H9 (cell line): Measurements from ENCODE around the gene UST. TPM values are rescaled to one million over a fixed set of nuclear protein-coding genes. Genes with fewer than 3 reads are reported as not detected.

Experiments
- DNase-seq: peaks from one replicate; pipeline ENCODE4 v3.0.0-alpha.2; 2017
- H2AFZ ChIP-seq: one replicate; pipeline ENCODE4 v1.6.1; 2013; ENCODE audit warnings: mild to moderate bottlenecking, low read length, control low read depth, moderate library complexity
- H2AK5ac ChIP-seq: 2 replicates; pipeline ENCODE4 v1.6.1; 2013; ENCODE audit warnings: low read length, control low read depth, mixed read lengths; ENCODE audit not compliant: insufficient read length
- H2BK120ac ChIP-seq: one replicate; pipeline ENCODE4 v1.6.1; 2013; ENCODE audit warnings: low read depth, mild to moderate bottlenecking, low read length, control low read depth, inconsistent platforms; ENCODE audit not compliant: poor library complexity, severe bottlenecking
- H2BK12ac ChIP-seq: 2 replicates; pipeline ENCODE4 v1.6.1; 2013; ENCODE audit warnings: low read length, control low read depth, mixed read lengths, low read depth; ENCODE audit not compliant: insufficient read length
- H2BK15ac ChIP-seq: 2 replicates; pipeline ENCODE4 v1.6.1; 2013; ENCODE audit warnings: low read depth, low read length, control low read depth
- H2BK20ac ChIP-seq: one replicate; pipeline ENCODE4 v1.6.1; 2013; ENCODE audit warnings: low read depth, mild to moderate bottlenecking, low read length, control low read depth, inconsistent platforms; ENCODE audit not compliant: poor library complexity, severe bottlenecking
- H2BK5ac ChIP-seq: 2 replicates; pipeline ENCODE4 v1.6.1; 2013; ENCODE audit warnings: low read length, control low read depth, mixed read lengths; ENCODE audit not compliant: insufficient read length
- H3K14ac ChIP-seq: 2 replicates; pipeline ENCODE4 v1.6.1; 2013; ENCODE audit warnings: low read length, control low read depth; ENCODE audit not compliant: insufficient read depth
- H3K18ac ChIP-seq: 2 replicates; pipeline ENCODE4 v1.6.1; 2013; ENCODE audit warnings: low read depth, mild to moderate bottlenecking, mixed read lengths, low read length, control low read depth; ENCODE audit not compliant: insufficient read length
- H3K23ac ChIP-seq: 2 replicates; pipeline ENCODE4 v1.6.1; 2013; ENCODE audit warnings: low read length, control low read depth, mixed read lengths, low read depth; ENCODE audit not compliant: insufficient read length
- H3K23me2 ChIP-seq: 2 replicates; pipeline ENCODE4 v1.6.1; 2013; ENCODE audit warnings: low read depth, mild to moderate bottlenecking, mixed read lengths, low read length, control low read depth; ENCODE audit not compliant: insufficient read length, poor library complexity, severe bottlenecking
- H3K27ac ChIP-seq: 2 replicates; pipeline ENCODE4 v1.5.1; 2013; ENCODE audit warnings: low read length, control low read depth, mixed read lengths, low read depth; ENCODE audit not compliant: insufficient read length
- H3K27me3 ChIP-seq: 2 replicates; pipeline ENCODE4 v1.6.1; 2013; ENCODE audit warnings: low read length, control low read depth, inconsistent platforms; ENCODE audit not compliant: insufficient read depth
- H3K4ac ChIP-seq: 2 replicates; pipeline ENCODE4 v1.6.1; 2013; ENCODE audit warnings: low read depth, mild to moderate bottlenecking, control low read depth, inconsistent platforms, low read length, moderate library complexity
- H3K4me1 ChIP-seq: 2 replicates; pipeline ENCODE4 v1.6.1; 2013; ENCODE audit warnings: low read length, control low read depth, inconsistent platforms; ENCODE audit not compliant: insufficient read depth
- H3K4me2 ChIP-seq: 2 replicates; pipeline ENCODE4 v1.6.1; 2013; ENCODE audit warnings: low read length, control low read depth, mixed read lengths; ENCODE audit not compliant: insufficient read length, insufficient read depth
- H3K56ac ChIP-seq: 2 replicates; pipeline ENCODE4 v1.6.1; 2013; ENCODE audit warnings: low read depth, mild to moderate bottlenecking, mixed read lengths, low read length, control low read depth; ENCODE audit not compliant: insufficient read length
- H3K79me1 ChIP-seq: 2 replicates; pipeline ENCODE4 v1.6.1; 2013; ENCODE audit warnings: low read depth, mild to moderate bottlenecking, moderate library complexity, low read length, control low read depth, inconsistent platforms; ENCODE audit not compliant: insufficient read depth, poor library complexity, severe bottlenecking
- H3K79me2 ChIP-seq: 2 replicates; pipeline ENCODE4 v1.6.1; 2013; ENCODE audit warnings: low read length, control low read depth, inconsistent platforms; ENCODE audit not compliant: insufficient read depth
- H3K9ac ChIP-seq: 2 replicates; pipeline ENCODE4 v1.6.1; 2013; ENCODE audit warnings: low read length, control low read depth, mixed read lengths; ENCODE audit not compliant: insufficient read length; ENCODE audit errors: extremely low read depth
- H3K9me3 ChIP-seq: one replicate; pipeline ENCODE4 v1.6.1; 2013; ENCODE audit warnings: low read depth, low read length, inconsistent platforms; ENCODE audit not compliant: control insufficient read depth
- H3T11ph ChIP-seq: one replicate; pipeline ENCODE4 v1.6.1; 2013; ENCODE audit warnings: mild to moderate bottlenecking, low read length, control low read depth, inconsistent platforms
- H4K20me1 ChIP-seq: one replicate; pipeline ENCODE4 v1.6.1; 2013; ENCODE audit not compliant: control insufficient read depth, insufficient read length, insufficient read depth
- H4K5ac ChIP-seq: 2 replicates; pipeline ENCODE4 v1.6.1; 2013; ENCODE audit warnings: low read depth, mild to moderate bottlenecking, mixed read lengths, low read length, control low read depth; ENCODE audit not compliant: insufficient read length
- H4K8ac ChIP-seq: replicated peaks from 2 replicates; pipeline ENCODE4 v1.6.1; 2013; ENCODE audit warnings: low read length, control low read depth, mixed read lengths, low read depth; ENCODE audit not compliant: insufficient read length
- H4K91ac ChIP-seq: 2 replicates; pipeline ENCODE4 v1.6.1; 2013; ENCODE audit warnings: low read depth, mild to moderate bottlenecking, moderate library complexity, mixed read lengths, low read length, control low read depth; ENCODE audit not compliant: insufficient read length
- H3K27ac Mint-ChIP-seq, 3 experiments: 2 replicates in 2 of 3; 3 replicates in 1 of 3; pipeline ENCODE4 v1.8.0; 2020 to 2021; ENCODE audit warnings: mixed read lengths in 3 of 3, mild to moderate bottlenecking in 1 of 3, moderate library complexity in 1 of 3
- H3K27me3 Mint-ChIP-seq: 2 replicates; pipeline ENCODE4 v1.8.0; 2021; ENCODE audit warnings: low read depth, mild to moderate bottlenecking, moderate library complexity, mixed read lengths
- H3K36me3 Mint-ChIP-seq, 3 experiments: 2 replicates in 2 of 3; 3 replicates in 1 of 3; pipeline ENCODE4 v1.8.0; 2020 to 2021; ENCODE audit warnings: low read depth in 3 of 3, mixed read lengths in 3 of 3; ENCODE audit not compliant: insufficient read depth in 1 of 3
- H3K4me1 Mint-ChIP-seq, 2 experiments: 2 replicates each; pipeline ENCODE4 v1.8.0; 2020; ENCODE audit warnings: mixed read lengths in 2 of 2
- H3K4me3 Mint-ChIP-seq, 2 experiments: 2 replicates in 1 of 2; 3 replicates in 1 of 2; pipeline ENCODE4 v1.8.0; 2020 to 2021; ENCODE audit warnings: mild to moderate bottlenecking in 2 of 2, mixed read lengths in 2 of 2, moderate library complexity in 1 of 2
- H3K9me3 Mint-ChIP-seq, 2 experiments: 2 replicates in 1 of 2; 3 replicates in 1 of 2; pipeline ENCODE4 v1.8.0; 2020; ENCODE audit warnings: mild to moderate bottlenecking in 2 of 2, mixed read lengths in 2 of 2, moderate library complexity in 1 of 2
- CTCF ChIP-seq: fragments of 200-600 bp; sonication (generic); conservative IDR thresholded peaks from 3 replicates; pipeline ENCODE4 v1.8.0; 2021; ENCODE audit warnings: antibody characterized with exemption, mild to moderate bottlenecking
- WGBS: extraction: QIAGEN DNeasy Blood & Tissue Kit; methylation state at CpG from one replicate; pipeline ENCODE4 v1.1.7; 2013; ENCODE audit warnings: missing lambda C conversion rate, low lambda C conversion rate, mixed read lengths; ENCODE audit not compliant: insufficient read length; ENCODE audit errors: extremely low coverage; 5-methylcytosine and 5-hydroxymethylcytosine counted together
- total RNA-seq: library from RNA; stranded (reverse); gene quantifications from 2 replicates; pipeline ENCODE4 v1.2.1, GENCODE V29; 2021

UST gene
- total RNA-seq, 1 experiment from 2014 or later, result 14.4 TPM

GRCh38 chr6:148807784-148808183 lies 61.0 kb downstream of the UST start:
- H3K18ac ChIP-seq, result no peak overlapping the region
- peaks cover 10% of the 10 kb centered on the region; the same call in 1 of the 2 replicates for H3K4me1 ChIP-seq
- Mint-ChIP-seq H3K4me3 (no peak overlapping the region), H3K4me1 (peaks cover 32 to 38% of the 10 kb centered on the region in 2 experiments), H3K9me3 (peaks cover 4 to 14% of the 10 kb centered on the region in 2 experiments), H3K27ac (no peak overlapping the region), H3K36me3 (peaks cover 9 to 29% (median 24%) of the 10 kb centered on the region in 3 experiments), H3K27me3 (no peaks in the 10 kb centered on the region)
- DNase-seq, result no peak
- H4K91ac ChIP-seq, result no peak overlapping the region
- no peak overlapping the region for H3K14ac ChIP-seq
- H3K27me3 ChIP-seq, result no peaks in the 10 kb centered on the region
- H3K9ac ChIP-seq, result no peak overlapping the region
- H3K9me3 ChIP-seq, result no peaks in the 10 kb centered on the region
- H4K5ac ChIP-seq, result no peak overlapping the region
- no peak overlapping the region for H3K23ac ChIP-seq
- no peak overlapping the region for H2BK20ac ChIP-seq
- H4K8ac ChIP-seq, result no peak overlapping the region
- H2BK120ac ChIP-seq, result no peak overlapping the region
- no peaks in the 10 kb centered on the region for H3K23me2 ChIP-seq
- no peak overlapping the region for H3K4me2 ChIP-seq
- no peak overlapping the region for H2AFZ ChIP-seq
- no peaks in the 10 kb centered on the region for H4K20me1 ChIP-seq
- no peak overlapping the region for H3K4ac ChIP-seq
- peaks cover 40% of the 10 kb centered on the region; the same call in 1 of the 2 replicates for H3K79me2 ChIP-seq
- no peaks in the 10 kb centered on the region for H3K79me1 ChIP-seq
- H2AK5ac ChIP-seq, result no peak overlapping the region
- no peak for TF ChIP-seq CTCF
- no peak overlapping the region for H3T11ph ChIP-seq
- WGBS, result no CpG with 5 or more reads among the region's 7 CpGs
- H3K56ac ChIP-seq, result no peak overlapping the region
- no peak overlapping the region for H2BK5ac ChIP-seq
- no peak overlapping the region for H2BK12ac ChIP-seq
- H3K27ac ChIP-seq, result no peak overlapping the region
- H2BK15ac ChIP-seq, result no peak overlapping the region
